AG04449 (cell line): ENCODE measurements around the gene GALK2.

Experiments used
- CTCF ChIA-PET: fragments of 350-600 bp; formaldehyde crosslinking; extraction: SDS; loops from one replicate; lab custom pipeline; 2021; ENCODE audit warnings: antibody characterized with exemption; lab: Yijun Ruan, JAX
- POLR2A ChIA-PET: fragments of 400-600, 350-600 bp; formaldehyde crosslinking; extraction: SDS; loops from one replicate; lab custom pipeline; 2020; ENCODE audit warnings: antibody characterized with exemption, inconsistent platforms; lab: Yijun Ruan, JAX
- DNase-seq: peaks from one replicate; pipeline ENCODE4 v3.0.0-alpha.2; 2010; ENCODE audit warnings: low read depth, low spot score
- H3K4me3 ChIP-seq: 2 replicates; pipeline ENCODE4 v1.5.1; 2011; ENCODE audit warnings: low read depth, mild to moderate bottlenecking, control low read depth, low read length
- TF ChIP-seq, protein P1 (sequence below): IDR thresholded peaks from one replicate; pipeline ENCODE4 v1.5.1; 2011; ENCODE audit warnings: mild to moderate bottlenecking, moderate library complexity, low read length, control low read depth, inconsistent platforms; ENCODE audit not compliant: insufficient read depth; ENCODE audit errors: missing control alignments

GALK2 gene

DNA sequence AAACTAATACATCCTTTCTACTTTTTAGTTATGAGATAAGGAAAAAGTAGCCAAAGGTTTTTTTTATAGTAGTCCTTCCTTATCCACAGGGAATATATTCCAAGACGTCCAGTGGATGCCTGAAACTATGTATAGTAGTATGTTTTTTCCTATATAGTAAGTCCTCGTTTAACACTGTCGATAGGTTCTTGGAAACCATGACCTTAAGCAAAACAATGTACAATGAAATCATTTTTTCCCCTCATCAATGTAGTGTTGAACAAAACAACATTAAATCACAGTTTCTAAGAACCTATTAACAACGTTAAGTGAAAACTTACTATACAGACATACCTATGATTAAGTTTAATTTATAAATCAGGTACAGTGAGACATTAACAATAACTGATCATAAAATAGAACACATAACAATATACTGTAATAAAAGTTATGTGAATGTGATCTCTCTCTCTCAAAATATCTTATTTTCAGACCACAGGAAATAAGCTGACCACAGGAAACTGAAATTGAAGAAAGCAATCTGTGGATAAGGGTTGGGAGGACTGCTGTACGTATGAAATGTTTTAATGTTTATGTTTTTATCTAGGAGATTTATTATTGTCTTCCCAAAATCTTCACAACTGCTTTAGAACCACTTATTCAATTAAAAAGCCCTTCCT, 35.2 kb upstream of the GALK2 start:
- TF ChIP-seq, protein P1, sequence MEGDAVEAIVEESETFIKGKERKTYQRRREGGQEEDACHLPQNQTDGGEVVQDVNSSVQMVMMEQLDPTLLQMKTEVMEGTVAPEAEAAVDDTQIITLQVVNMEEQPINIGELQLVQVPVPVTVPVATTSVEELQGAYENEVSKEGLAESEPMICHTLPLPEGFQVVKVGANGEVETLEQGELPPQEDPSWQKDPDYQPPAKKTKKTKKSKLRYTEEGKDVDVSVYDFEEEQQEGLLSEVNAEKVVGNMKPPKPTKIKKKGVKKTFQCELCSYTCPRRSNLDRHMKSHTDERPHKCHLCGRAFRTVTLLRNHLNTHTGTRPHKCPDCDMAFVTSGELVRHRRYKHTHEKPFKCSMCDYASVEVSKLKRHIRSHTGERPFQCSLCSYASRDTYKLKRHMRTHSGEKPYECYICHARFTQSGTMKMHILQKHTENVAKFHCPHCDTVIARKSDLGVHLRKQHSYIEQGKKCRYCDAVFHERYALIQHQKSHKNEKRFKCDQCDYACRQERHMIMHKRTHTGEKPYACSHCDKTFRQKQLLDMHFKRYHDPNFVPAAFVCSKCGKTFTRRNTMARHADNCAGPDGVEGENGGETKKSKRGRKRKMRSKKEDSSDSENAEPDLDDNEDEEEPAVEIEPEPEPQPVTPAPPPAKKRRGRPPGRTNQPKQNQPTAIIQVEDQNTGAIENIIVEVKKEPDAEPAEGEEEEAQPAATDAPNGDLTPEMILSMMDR: no peak
- no peak for DNase-seq
- ChIA-PET CTCF (interaction anchor here (1.0 to 1.9 kb wide), 2 partner anchors 10 to 11 kb away, joined by 3 to 5 read pairs; no protein-coding TSS in a partner anchor), POLR2A (no interaction called here)
- H3K4me3 ChIP-seq: no peak overlapping the region

DNA sequence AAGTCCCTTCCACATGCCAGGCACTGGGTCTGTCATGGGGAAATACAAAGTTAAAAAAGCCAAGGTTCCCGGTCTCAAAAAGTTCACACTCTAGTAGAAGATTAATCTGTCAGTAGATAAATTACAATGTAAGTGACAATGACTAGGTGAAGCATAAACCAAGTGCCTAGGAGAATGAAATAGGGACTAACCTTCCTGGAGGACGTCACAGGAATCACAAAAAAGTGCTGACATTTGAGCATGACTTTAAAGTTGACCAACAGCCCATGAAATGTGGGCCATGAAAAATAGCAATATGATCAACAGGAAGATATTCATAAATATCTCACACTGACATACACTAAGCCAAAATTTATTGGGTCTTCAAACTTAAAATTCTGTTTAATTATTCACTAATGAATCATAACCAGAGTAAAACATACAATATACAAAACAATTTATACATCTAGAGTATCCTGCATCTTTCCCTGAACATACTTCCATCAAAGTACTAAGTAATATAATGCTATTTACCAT, 34.6 kb upstream of the GALK2 start:
- TF ChIP-seq, protein P1: no peak
- H3K4me3 ChIP-seq: no peak overlapping the region
- POLR2A ChIA-PET: no interaction called here
- CTCF ChIA-PET: interaction anchor here (1.9 kb wide), 1 partner anchor 11 kb away, joined by 5 read pairs; no protein-coding TSS in a partner anchor
- DNase-seq: no peak

DNA sequence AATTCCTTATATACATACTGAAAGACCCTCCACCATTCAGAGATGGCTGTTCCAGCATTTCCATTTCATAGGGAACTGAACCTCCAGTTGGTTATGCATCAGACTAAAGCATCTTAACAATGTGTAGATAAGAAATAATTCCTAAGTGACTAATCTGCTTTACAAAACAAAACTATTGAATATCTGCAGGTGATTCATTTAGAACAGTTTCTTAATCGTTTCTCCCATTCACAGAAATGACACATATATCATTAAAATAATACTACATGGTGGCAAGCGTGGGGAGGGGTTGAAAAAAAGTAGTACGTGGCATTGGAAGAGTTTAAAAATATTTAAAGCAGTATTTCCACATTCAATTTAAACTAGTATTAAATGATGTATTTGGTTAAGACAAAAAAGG, 34.1 kb upstream of the GALK2 start:
- ChIA-PET CTCF (interaction anchor here (2.5 kb wide), 1 partner anchor 274 kb away, joined by 11 read pairs; no protein-coding TSS in a partner anchor), POLR2A (no interaction called here)
- H3K4me3 ChIP-seq: no peak overlapping the region

GRCh38 chr15:49137861-49138260, 32.2 kb upstream of the GALK2 start:
- DNase-seq: no peak
- TF ChIP-seq, protein P1: no peak
- ChIA-PET POLR2A (interaction anchor here (1.2 kb wide), 1 partner anchor 260 kb away, joined by 3 read pairs; the partner anchor contains the start of gene EID1), CTCF (interaction anchor here (0.7 to 4.0 kb wide), 7 partner anchors 8 to 285 kb away, joined by 3 to 27 read pairs (median 5); partner anchors contain the start of gene SHC4)
- H3K4me3 ChIP-seq: no peak overlapping the region

More for the DNA sequence above, 34.1 kb upstream of the GALK2 start:
- TF ChIP-seq, protein P1: no peak
- DNase-seq: peak; percentile 42

DNA sequence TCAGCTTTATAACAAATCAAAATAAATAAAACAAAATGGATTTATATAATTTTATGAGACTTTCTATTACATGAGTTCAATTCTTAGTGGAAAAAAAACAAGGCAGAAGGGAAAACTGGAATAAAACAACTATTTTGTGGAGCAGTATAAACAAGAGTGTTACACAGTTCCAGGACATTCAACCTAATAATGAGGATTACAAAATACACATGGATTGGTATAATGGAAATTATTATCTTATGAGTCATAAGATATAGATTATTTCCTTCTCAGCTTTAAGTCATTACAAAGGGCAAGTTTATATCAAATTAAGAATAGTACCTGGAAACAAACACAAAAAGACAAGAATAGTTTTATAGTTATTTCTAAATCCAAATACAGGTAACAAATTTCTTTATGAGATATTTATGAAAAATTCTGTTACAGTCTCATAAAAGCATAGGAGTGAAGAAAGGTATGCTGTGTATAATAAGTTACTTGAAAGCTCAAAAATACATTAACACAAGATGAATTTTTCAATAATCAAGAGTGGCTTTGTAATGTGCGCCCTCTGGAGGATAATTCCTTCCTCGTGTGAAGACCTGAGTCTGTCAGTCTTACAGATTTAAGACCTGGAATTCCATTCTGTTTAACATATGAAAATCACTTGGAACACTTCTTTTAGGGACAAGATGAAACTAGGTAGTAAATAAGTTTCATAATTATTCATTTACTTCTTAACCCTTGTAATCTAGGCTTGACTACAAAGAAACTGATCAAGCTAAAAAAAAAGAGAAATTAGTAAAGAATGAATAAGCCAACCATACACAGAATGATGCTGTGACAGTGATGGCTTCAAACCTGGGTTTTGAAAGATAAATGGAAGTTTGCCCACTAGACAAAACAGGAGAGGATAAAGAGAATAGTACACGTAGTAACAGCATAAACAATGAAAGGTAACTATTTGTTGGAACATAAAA, 24.1 kb upstream of the GALK2 start:
- TF ChIP-seq, protein P1: peak; percentile 61
- ChIA-PET POLR2A (interaction anchor here (0.8 kb wide), 1 partner anchor 284 kb away, joined by 3 read pairs; no protein-coding TSS in a partner anchor), CTCF (interaction anchor here (0.6 to 3.9 kb wide), 54 partner anchors 9 to 685 kb away, joined by 3 to 97 read pairs (median 4); partner anchors contain the start of genes COPS2, GALK2, SECISBP2L and SHC4)
- DNase-seq: no peak
- no peak overlapping the region for H3K4me3 ChIP-seq
